Osteocyte (in vitro differentiated cells): ENCODE results near the gene PDAP1. TPM values are rescaled to one million over a fixed set of nuclear protein-coding genes. Genes with fewer than 3 reads are reported as not detected.
A peak's percentile ranks its signal among the peaks of the same experiment; 100 is the strongest.

ENCODE experiments used
- DNase-seq: peaks from one replicate; pipeline ENCODE4 v3.0.0; 2021; ENCODE audit warnings: mixed read lengths; ENCODE audit not compliant: unreplicated experiment; ENCODE audit errors: extremely low spot score
- H3K27ac Mint-ChIP-seq: one replicate; pipeline ENCODE4 v1.8.0; 2021; ENCODE audit warnings: mild to moderate bottlenecking, mixed read lengths; ENCODE audit not compliant: unreplicated experiment
- H3K27me3 Mint-ChIP-seq: one replicate; pipeline ENCODE4 v1.8.0; 2021; ENCODE audit warnings: mixed read lengths; ENCODE audit not compliant: unreplicated experiment
- H3K36me3 Mint-ChIP-seq: one replicate; pipeline ENCODE4 v1.8.0; 2021; ENCODE audit warnings: mixed read lengths; ENCODE audit not compliant: unreplicated experiment
- H3K4me1 Mint-ChIP-seq: one replicate; pipeline ENCODE4 v1.8.0; 2021; ENCODE audit warnings: mixed read lengths; ENCODE audit not compliant: unreplicated experiment
- H3K4me3 Mint-ChIP-seq: one replicate; pipeline ENCODE4 v1.8.0; 2021; ENCODE audit warnings: mild to moderate bottlenecking, moderate library complexity, mixed read lengths; ENCODE audit not compliant: unreplicated experiment
- H3K9me3 Mint-ChIP-seq: one replicate; pipeline ENCODE4 v1.8.0; 2021; ENCODE audit warnings: mixed read lengths; ENCODE audit not compliant: unreplicated experiment
- total RNA-seq: library from RNA; stranded (reverse); gene quantifications from 2 replicates; pipeline ENCODE4 v1.2.1, GENCODE V29; 2021
- TF ChIP-seq, protein P1 (sequence below): fragments of 200-600 bp; sonication (generic); IDR thresholded peaks from 2 replicates; pipeline ENCODE4 v1.5.0; 2021; ENCODE audit warnings: antibody characterized with exemption, mild to moderate bottlenecking, moderate library complexity

Gene PDAP1
- total RNA-seq, 1 donor from 2014 or later, result 107 TPM

DNA sequence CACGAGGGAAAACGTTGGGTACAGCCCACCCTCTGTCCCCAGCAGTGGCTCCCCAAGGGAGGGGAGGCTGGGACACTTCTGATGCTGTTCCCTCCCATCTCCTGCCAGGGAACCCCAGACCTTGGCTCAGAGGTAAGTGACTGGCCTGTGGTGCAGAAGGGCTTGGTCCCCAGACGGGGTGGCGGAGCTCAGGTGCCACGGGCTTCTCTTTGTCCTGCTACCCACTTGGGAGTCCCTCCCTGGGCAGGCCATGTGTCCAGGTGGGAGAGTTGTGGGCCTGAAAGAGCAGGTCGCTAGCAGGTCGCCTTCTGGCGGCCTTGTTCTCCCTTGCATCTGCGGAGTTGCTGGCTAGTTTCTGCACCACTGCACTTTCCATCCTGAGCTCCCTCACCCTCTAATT, 47.5 kb upstream of the PDAP1 start:
- no peak for DNase-seq
- Mint-ChIP-seq H3K27me3 (no peaks in the 10 kb centered on the region), H3K4me1 (no peaks in the 10 kb centered on the region), H3K36me3 (peaks cover 28% of the 10 kb centered on the region), H3K27ac (no peak overlapping the region), H3K9me3 (no peaks in the 10 kb centered on the region), H3K4me3 (no peak overlapping the region)
- TF ChIP-seq, protein P1, sequence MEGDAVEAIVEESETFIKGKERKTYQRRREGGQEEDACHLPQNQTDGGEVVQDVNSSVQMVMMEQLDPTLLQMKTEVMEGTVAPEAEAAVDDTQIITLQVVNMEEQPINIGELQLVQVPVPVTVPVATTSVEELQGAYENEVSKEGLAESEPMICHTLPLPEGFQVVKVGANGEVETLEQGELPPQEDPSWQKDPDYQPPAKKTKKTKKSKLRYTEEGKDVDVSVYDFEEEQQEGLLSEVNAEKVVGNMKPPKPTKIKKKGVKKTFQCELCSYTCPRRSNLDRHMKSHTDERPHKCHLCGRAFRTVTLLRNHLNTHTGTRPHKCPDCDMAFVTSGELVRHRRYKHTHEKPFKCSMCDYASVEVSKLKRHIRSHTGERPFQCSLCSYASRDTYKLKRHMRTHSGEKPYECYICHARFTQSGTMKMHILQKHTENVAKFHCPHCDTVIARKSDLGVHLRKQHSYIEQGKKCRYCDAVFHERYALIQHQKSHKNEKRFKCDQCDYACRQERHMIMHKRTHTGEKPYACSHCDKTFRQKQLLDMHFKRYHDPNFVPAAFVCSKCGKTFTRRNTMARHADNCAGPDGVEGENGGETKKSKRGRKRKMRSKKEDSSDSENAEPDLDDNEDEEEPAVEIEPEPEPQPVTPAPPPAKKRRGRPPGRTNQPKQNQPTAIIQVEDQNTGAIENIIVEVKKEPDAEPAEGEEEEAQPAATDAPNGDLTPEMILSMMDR, result no peak

GRCh38 chr7:99453105-99453504, 44.7 kb upstream of the PDAP1 start:
- Mint-ChIP-seq H3K4me1 (no peaks in the 10 kb centered on the region), H3K36me3 (peaks cover 36% of the 10 kb centered on the region), H3K4me3 (no peak overlapping the region), H3K27me3 (no peaks in the 10 kb centered on the region), H3K9me3 (no peaks in the 10 kb centered on the region), H3K27ac (no peak overlapping the region)
- DNase-seq, result no peak
- TF ChIP-seq, protein P1, result no peak

DNA sequence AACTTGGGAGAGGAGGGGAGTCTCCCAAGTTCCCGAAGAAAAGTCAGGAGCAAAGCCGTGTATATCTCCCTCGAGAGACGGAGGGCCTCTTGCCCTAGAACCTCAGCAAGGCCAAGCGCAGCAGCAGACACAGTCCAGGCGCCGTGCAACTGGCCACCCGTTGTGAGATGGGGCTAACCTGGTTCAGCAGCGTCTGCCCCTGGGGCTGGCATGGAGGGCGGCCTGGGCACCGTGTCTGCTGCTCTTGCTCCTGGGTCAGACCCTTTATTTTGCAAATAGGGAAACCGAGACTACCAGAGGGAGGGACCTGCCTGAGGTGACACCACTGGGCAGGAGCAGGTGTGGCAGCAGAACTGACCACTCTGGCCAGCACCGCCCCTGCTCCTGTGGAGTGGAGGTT, 44.1 kb upstream of the PDAP1 start:
- TF ChIP-seq, protein P1, result no peak
- no peaks in the 10 kb centered on the region for H3K27me3 Mint-ChIP-seq

GRCh38 chr7:99451936-99452335, 43.5 kb upstream of the PDAP1 start:
- Mint-ChIP-seq H3K4me1 (no peaks in the 10 kb centered on the region), H3K9me3 (no peaks in the 10 kb centered on the region), H3K27ac (peak overlapping the region; percentile 18), H3K27me3 (no peaks in the 10 kb centered on the region), H3K4me3 (no peak overlapping the region), H3K36me3 (peaks cover 39% of the 10 kb centered on the region)
- DNase-seq, result no peak
- TF ChIP-seq, protein P1, result no peak

More for the DNA sequence above, 44.1 kb upstream of the PDAP1 start:
- Mint-ChIP-seq H3K9me3 (no peaks in the 10 kb centered on the region), H3K4me3 (no peak overlapping the region), H3K36me3 (peaks cover 41% of the 10 kb centered on the region), H3K4me1 (no peaks in the 10 kb centered on the region), H3K27ac (no peak overlapping the region)
- DNase-seq, result no peak

- H3K9me3 Mint-ChIP-seq, result no peaks in the 10 kb centered on the region
Measured at GRCh38 chr7:99449326-99449725, 40.9 kb upstream of the PDAP1 start.

More at GRCh38 chr7:99449326-99449725, 40.9 kb upstream of the PDAP1 start:
- Mint-ChIP-seq H3K36me3 (peaks cover 43% of the 10 kb centered on the region), H3K4me1 (no peaks in the 10 kb centered on the region), H3K4me3 (no peak overlapping the region), H3K27me3 (no peaks in the 10 kb centered on the region), H3K27ac (no peak overlapping the region)
- no peak for DNase-seq
- TF ChIP-seq, protein P1, result no peak
